ENCODE measurements around the gene NSFL1C.

DNA sequence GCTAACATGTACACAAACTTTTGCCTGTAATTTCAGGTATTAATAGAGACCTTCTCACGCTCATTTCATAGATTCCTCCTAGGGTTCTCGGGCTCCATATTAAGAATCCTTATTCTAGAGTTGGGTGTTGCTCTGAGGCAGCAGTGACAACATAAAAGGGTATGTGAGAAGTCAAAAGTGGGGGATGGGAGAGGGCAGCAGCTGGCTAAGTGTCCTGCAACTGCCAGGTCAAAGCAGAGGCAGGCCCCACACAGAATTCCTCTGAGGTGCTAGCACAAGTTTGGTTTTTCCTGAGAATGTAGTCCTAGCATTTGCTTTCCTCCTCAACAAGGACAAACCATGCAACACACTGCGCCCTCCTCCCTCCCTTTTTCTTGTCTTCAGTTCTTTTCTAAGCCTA, 4.6 kb downstream of the NSFL1C start:
- TF ChIP-seq, protein P1, sequence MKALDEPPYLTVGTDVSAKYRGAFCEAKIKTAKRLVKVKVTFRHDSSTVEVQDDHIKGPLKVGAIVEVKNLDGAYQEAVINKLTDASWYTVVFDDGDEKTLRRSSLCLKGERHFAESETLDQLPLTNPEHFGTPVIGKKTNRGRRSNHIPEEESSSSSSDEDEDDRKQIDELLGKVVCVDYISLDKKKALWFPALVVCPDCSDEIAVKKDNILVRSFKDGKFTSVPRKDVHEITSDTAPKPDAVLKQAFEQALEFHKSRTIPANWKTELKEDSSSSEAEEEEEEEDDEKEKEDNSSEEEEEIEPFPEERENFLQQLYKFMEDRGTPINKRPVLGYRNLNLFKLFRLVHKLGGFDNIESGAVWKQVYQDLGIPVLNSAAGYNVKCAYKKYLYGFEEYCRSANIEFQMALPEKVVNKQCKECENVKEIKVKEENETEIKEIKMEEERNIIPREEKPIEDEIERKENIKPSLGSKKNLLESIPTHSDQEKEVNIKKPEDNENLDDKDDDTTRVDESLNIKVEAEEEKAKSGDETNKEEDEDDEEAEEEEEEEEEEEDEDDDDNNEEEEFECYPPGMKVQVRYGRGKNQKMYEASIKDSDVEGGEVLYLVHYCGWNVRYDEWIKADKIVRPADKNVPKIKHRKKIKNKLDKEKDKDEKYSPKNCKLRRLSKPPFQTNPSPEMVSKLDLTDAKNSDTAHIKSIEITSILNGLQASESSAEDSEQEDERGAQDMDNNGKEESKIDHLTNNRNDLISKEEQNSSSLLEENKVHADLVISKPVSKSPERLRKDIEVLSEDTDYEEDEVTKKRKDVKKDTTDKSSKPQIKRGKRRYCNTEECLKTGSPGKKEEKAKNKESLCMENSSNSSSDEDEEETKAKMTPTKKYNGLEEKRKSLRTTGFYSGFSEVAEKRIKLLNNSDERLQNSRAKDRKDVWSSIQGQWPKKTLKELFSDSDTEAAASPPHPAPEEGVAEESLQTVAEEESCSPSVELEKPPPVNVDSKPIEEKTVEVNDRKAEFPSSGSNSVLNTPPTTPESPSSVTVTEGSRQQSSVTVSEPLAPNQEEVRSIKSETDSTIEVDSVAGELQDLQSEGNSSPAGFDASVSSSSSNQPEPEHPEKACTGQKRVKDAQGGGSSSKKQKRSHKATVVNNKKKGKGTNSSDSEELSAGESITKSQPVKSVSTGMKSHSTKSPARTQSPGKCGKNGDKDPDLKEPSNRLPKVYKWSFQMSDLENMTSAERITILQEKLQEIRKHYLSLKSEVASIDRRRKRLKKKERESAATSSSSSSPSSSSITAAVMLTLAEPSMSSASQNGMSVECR (CRISPR knock-in tag; IDR thresholded peaks at IDR 0.05), result no peak
- TF ChIP-seq ZBTB49 (CRISPR knock-in tag; IDR thresholded peaks at IDR 0.05; ENCODE audit: borderline replicate concordance) (no peak), ADNP (tag; IDR thresholded peaks at IDR 0.05) (no peak), ZNF165 (CRISPR knock-in tag; IDR thresholded peaks at IDR 0.05; ENCODE audit: borderline replicate concordance) (no peak)
